Measurements from ENCODE around the gene DMRTC2.

The DMRTC2 gene

GRCh38 chr19:41816761-41817160 lies 28.1 kb upstream of the DMRTC2 start:
- Histone ChIP-seq H3K27ac (ENCODE audit: low read length) (no peak overlapping the region), H3K4me1 (ENCODE audit: insufficient read depth, low read length) (no peaks in the 10 kb centered on the region), H3K4me3 (ENCODE audit: low read depth in 1 of 2, low read length in 2 of 2) (no peak overlapping the region), H3K36me3 (ENCODE audit: insufficient read depth, low read length) (no peaks in the 10 kb centered on the region), H4K20me1 (ENCODE audit: insufficient read depth, low read length) (peaks cover 3% of the 10 kb centered on the region; the same call in 1 of the 2 replicates), H3K9ac (ENCODE audit: low read depth, low read length) (no peak overlapping the region), H2AFZ (ENCODE audit: low read depth, low read length) (no peak overlapping the region), H3K4me2 (ENCODE audit: insufficient read depth, low read length) (no peak overlapping the region), H3K79me2 (ENCODE audit: insufficient read depth, low read length) (no peaks in the 10 kb centered on the region), H3K27me3 (ENCODE audit: insufficient read depth, low read length, poor library complexity) (peaks cover 6% of the 10 kb centered on the region), H3K9me3 (ENCODE audit: insufficient read depth, low read length, severe bottlenecking) (no peaks in the 10 kb centered on the region)
- DNase-seq = no peak
- TF ChIP-seq EZH2 (IDR thresholded peaks at IDR 0.05; ENCODE audit: borderline replicate concordance, low read depth, low read length, severe bottlenecking) = no peak
- TF ChIP-seq CTCF (IDR thresholded peaks at IDR 0.05; ENCODE audit: borderline replicate concordance, extremely low read depth, low read length, poor library complexity, severe bottlenecking) = no peak
- ATAC-seq (ENCODE audit: insufficient read depth, low read depth) = no peak

DNA sequence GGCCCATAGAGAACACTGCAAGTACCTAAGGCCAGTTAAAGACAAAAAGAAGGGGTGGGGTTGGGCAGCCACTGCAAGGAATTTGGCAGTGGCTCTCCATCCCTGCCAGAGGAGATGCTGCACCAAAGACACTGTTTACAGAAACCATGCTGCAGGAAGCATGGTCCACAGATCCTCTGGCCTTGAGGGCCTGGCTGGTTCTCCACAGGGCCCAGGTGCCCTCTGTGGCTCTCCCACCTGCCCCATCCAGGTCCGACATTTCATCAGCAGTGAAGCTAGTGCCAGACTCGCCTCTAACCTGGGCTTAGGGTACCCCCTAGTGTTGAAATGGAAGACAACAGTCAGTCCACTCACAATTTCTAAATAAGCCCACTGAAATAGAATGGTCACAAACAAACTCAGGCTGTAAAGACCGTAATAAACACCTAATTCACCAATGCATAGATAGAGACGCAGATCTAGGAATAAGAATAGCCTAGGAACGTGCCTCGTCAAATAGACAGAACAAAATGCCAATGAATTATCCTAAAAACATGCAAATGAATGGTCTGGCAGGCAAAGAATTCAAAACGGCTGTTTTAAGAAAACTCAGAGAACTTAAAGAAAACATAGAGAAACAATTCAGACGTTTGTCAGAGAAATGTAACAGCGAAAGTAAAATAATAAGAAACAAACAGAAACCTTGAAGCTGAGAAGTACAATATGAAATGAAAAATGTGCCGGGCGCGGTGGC lies 23.7 kb upstream of the DMRTC2 start:
- Histone ChIP-seq H3K79me2 (ENCODE audit: insufficient read depth, low read length) (no peaks in the 10 kb centered on the region), H3K4me1 (ENCODE audit: insufficient read depth, low read length) (no peaks in the 10 kb centered on the region), H2AFZ (ENCODE audit: low read depth, low read length) (no peak overlapping the region), H3K4me2 (ENCODE audit: insufficient read depth, low read length) (no peak overlapping the region), H3K9me3 (ENCODE audit: insufficient read depth, low read length, severe bottlenecking) (no peaks in the 10 kb centered on the region), H3K27me3 (ENCODE audit: insufficient read depth, low read length, poor library complexity) (peaks cover 6% of the 10 kb centered on the region), H3K36me3 (ENCODE audit: insufficient read depth, low read length) (no peaks in the 10 kb centered on the region), H3K4me3 (ENCODE audit: low read depth in 1 of 2, low read length in 2 of 2) (no peak overlapping the region), H3K27ac (ENCODE audit: low read length) (no peak overlapping the region), H4K20me1 (ENCODE audit: insufficient read depth, low read length) (no peaks in the 10 kb centered on the region), H3K9ac (ENCODE audit: low read depth, low read length) (no peak overlapping the region)
- DNase-seq = peak; percentile 43
- peak; percentile 66 for ATAC-seq (ENCODE audit: insufficient read depth, low read depth)
- TF ChIP-seq EZH2 (IDR thresholded peaks at IDR 0.05; ENCODE audit: borderline replicate concordance, low read depth, low read length, severe bottlenecking) = no peak
- TF ChIP-seq CTCF (IDR thresholded peaks at IDR 0.05; ENCODE audit: borderline replicate concordance, extremely low read depth, low read length, poor library complexity, severe bottlenecking) = peak; percentile 79

- no peak overlapping the region for H3K9ac ChIP-seq (ENCODE audit: low read depth, low read length)
- DNase-seq = no peak
- H3K27ac ChIP-seq (ENCODE audit: low read length) = no peak overlapping the region
- no peaks in the 10 kb centered on the region for H3K9me3 ChIP-seq (ENCODE audit: insufficient read depth, low read length, severe bottlenecking)
- H3K79me2 ChIP-seq (ENCODE audit: insufficient read depth, low read length) = no peaks in the 10 kb centered on the region
- no peak overlapping the region for H3K4me2 ChIP-seq (ENCODE audit: insufficient read depth, low read length)
- no peak for TF ChIP-seq CTCF (IDR thresholded peaks at IDR 0.05; ENCODE audit: borderline replicate concordance, extremely low read depth, low read length, poor library complexity, severe bottlenecking)
- TF ChIP-seq EZH2 (IDR thresholded peaks at IDR 0.05; ENCODE audit: borderline replicate concordance, low read depth, low read length, severe bottlenecking) = no peak
- H2AFZ ChIP-seq (ENCODE audit: low read depth, low read length) = no peak overlapping the region
- ATAC-seq (ENCODE audit: insufficient read depth, low read depth) = no peak
- no peaks in the 10 kb centered on the region for H3K4me1 ChIP-seq (ENCODE audit: insufficient read depth, low read length)
- H4K20me1 ChIP-seq (ENCODE audit: insufficient read depth, low read length) = no peaks in the 10 kb centered on the region
- no peak overlapping the region for H3K4me3 ChIP-seq (ENCODE audit: low read depth in 1 of 2, low read length in 2 of 2)
- no peaks in the 10 kb centered on the region for H3K36me3 ChIP-seq (ENCODE audit: insufficient read depth, low read length)
- peaks cover 16% of the 10 kb centered on the region for H3K27me3 ChIP-seq (ENCODE audit: insufficient read depth, low read length, poor library complexity)
Measured at GRCh38 chr19:41837981-41838708, 6.7 kb upstream of the DMRTC2 start.
